GM21737 (cell line): ENCODE measurements around the gene RAB11FIP4.

ENCODE experiments used
- ATAC-seq: cut with Tn5 transposase; IDR thresholded peaks from one replicate; pipeline ENCODE4 v1.9.1; 2021; ENCODE audit warnings: mild to moderate bottlenecking, moderate library complexity; ENCODE audit not compliant: unreplicated experiment

Gene RAB11FIP4

GRCh38 chr17:31480904-31481782, 89.7 kb downstream of the RAB11FIP4 start:
- ATAC-seq = no peak

- ATAC-seq = no peak
Observed at GRCh38 chr17:31481783-31482081, 90.3 kb downstream of the RAB11FIP4 start.

- ATAC-seq = no peak
Observed at GRCh38 chr17:31484821-31485220, 93.3 kb downstream of the RAB11FIP4 start.

- no peak for ATAC-seq
Observed at GRCh38 chr17:31486351-31487062, 95.0 kb downstream of the RAB11FIP4 start.

- no peak for ATAC-seq
Observed at GRCh38 chr17:31487063-31487647, 95.7 kb downstream of the RAB11FIP4 start.

- ATAC-seq = peak; percentile 65
Observed at GRCh38 chr17:31487648-31488263, 96.3 kb downstream of the RAB11FIP4 start.

- ATAC-seq = no peak
Observed at GRCh38 chr17:31488264-31488981, 96.9 kb downstream of the RAB11FIP4 start.

GRCh38 chr17:31488982-31489294, 97.5 kb downstream of the RAB11FIP4 start:
- no peak for ATAC-seq

- ATAC-seq = no peak
Observed at GRCh38 chr17:31489295-31490018, 98.0 kb downstream of the RAB11FIP4 start.

GRCh38 chr17:31490019-31490650, 98.7 kb downstream of the RAB11FIP4 start:
- no peak for ATAC-seq

GRCh38 chr17:31490671-31491375, 99.3 kb downstream of the RAB11FIP4 start:
- no peak for ATAC-seq

GRCh38 chr17:31491376-31492131, 100.1 kb downstream of the RAB11FIP4 start:
- ATAC-seq = no peak

- no peak for ATAC-seq
Observed at GRCh38 chr17:31492206-31492605, 100.7 kb downstream of the RAB11FIP4 start.

GRCh38 chr17:31492880-31493655, 101.6 kb downstream of the RAB11FIP4 start:
- ATAC-seq = no peak

- ATAC-seq = no peak
Observed at GRCh38 chr17:31493656-31494155, 102.2 kb downstream of the RAB11FIP4 start.

- peak; percentile 38 for ATAC-seq
Observed at GRCh38 chr17:31494259-31495021, 103.0 kb downstream of the RAB11FIP4 start.
